ENCODE data around the gene TERT.
"Not testable (repeated sequence)": the region's sequence is repeated elsewhere in the genome, so short reads cannot be mapped to it uniquely, and the experiment has no call there.

GRCh38 chr5:1283729-1284041 lies 11.2 kb downstream of the TERT start:
- not testable (repeated sequence) for TF ChIP-seq NFRKB (IDR thresholded peaks at IDR 0.05); TARDBP (IDR thresholded peaks at IDR 0.05); ZNF384 (IDR thresholded peaks at IDR 0.05); ELF4 (IDR thresholded peaks at IDR 0.05); ARNT (IDR thresholded peaks at IDR 0.05); SUZ12 (IDR thresholded peaks at IDR 0.05); SP1 (IDR thresholded peaks at IDR 0.05); FOXM1 (IDR thresholded peaks at IDR 0.05; ENCODE audit: borderline replicate concordance); FOXK2 (IDR thresholded peaks at IDR 0.05); BHLHE40 (IDR thresholded peaks at IDR 0.05; ENCODE audit: borderline replicate concordance); LEF1 (IDR thresholded peaks at IDR 0.05; ENCODE audit: borderline replicate concordance); CTBP1 (IDR thresholded peaks at IDR 0.05; ENCODE audit: borderline replicate concordance); PKNOX1 (IDR thresholded peaks at IDR 0.05); FOXA1 (IDR thresholded peaks at IDR 0.05)

All from HEK293T (cell line).